GM19351 (cell line): ENCODE data around the gene DHX9.
"Not testable (repeated sequence)": the region's sequence is repeated elsewhere in the genome, so short reads cannot be mapped to it uniquely, and the experiment has no call there.

ENCODE experiments used
- ATAC-seq: cut with Tn5 transposase; IDR thresholded peaks from one replicate; pipeline ENCODE4 v1.9.1; 2021; ENCODE audit warnings: mild to moderate bottlenecking, moderate library complexity; ENCODE audit not compliant: unreplicated experiment

DHX9 gene

DNA sequence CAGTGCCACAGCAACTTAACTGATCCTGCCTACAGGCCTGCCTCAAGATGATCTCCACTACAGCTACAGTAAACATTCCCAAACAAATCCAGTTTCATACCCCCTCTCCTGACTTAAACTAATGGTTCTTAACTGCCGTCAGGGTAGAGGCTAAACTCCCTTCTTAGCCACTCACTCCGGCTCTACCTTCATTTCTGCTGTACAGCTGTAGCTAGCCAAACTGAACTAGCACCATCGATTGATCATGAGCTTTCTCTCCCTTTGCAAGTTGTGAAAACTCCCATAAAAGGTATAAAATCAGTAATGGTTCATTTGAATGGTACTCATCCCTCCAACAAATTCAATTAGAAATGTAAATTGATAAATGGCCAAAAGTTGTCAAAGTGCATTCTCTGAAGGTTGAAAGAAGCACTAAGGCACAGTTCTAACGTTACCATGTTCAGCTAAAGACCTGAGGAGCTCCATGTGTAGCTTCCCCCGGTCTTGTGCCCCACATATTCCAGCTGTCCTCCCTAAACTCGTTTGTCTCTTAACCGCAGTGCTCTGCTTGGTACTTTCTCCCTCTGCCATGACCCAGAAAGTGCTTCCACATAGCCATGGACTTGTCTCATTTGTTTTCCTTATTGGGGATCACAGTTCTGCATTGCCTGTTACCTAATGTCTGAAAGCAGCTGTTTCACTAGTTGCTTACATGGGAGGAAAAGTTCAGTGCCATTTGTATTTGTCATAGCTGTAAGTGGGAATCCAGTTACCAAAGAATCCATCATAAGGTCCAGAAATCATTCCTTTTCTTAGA lies 49.8 kb downstream of the DHX9 start:
- no peak for ATAC-seq

DNA sequence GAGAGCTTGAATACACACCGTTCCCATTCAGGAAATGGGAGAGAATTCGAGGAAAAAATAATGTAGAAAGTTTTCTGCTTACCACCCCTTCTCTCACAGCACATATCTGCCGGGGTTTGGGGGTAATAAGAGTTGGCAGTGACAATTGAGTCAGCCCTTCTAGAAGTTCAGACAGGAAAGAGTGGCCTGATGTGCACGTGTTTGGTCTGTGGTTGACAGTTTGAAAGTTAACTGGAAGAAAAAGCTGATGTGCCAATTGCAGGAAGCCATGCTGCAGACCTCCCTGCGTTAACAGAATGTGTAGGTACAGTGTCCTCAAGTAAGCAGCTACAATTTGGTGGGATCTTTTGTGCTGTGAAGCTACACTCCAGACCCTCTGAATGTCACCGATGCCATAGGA lies 50.9 kb downstream of the DHX9 start:
- ATAC-seq = no peak

DNA sequence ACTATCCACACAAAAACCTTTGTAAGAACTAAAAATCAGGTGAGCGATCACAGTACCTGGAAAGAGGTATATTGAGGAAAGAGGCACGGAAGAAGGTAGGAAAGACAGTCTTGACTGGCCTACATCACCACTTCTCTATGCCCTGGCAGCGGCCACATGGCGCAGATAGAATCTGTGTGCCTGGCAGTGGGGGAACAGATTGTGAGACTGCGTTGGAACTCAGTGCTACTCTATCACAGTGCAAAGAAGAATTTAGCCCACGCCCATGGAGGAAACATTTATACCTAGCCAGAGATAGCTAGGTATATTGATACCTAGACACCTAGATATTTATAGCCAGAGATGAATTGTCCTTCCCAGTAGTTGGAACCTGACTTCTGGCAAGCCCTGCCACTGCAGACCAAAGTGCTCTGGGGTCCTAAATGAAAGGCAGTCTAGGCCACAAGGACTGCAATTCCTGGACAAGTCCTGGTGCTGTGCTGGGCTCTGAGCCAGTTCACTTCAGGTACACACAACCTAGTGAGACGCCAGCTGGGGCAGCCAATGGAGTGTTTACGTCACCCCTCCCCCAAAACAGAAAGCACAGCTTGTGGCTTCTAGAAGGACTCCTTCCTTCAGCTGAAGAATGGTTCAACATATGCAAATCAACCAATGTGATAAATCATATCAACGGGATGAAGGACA lies 51.9 kb downstream of the DHX9 start:
- ATAC-seq = no peak

DNA sequence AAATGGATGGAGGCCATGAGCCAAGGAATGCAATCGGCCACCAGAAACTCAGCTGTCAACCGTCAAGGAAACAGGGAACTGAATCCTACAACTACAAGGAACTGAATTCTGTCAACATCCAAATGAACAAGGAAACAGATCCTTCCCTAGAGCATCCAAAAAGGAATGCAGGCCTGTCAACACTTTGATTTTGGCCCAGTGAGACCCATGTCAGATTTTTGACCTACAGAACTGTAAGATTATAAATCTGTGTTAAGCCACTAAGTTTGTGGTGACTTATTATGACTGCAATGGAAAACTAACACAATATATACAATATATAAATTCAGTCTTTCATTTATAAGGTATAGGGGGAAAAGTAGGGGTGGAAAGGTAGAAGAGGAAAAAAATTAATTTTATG lies 58.5 kb downstream of the DHX9 start:
- no peak for ATAC-seq

DNA sequence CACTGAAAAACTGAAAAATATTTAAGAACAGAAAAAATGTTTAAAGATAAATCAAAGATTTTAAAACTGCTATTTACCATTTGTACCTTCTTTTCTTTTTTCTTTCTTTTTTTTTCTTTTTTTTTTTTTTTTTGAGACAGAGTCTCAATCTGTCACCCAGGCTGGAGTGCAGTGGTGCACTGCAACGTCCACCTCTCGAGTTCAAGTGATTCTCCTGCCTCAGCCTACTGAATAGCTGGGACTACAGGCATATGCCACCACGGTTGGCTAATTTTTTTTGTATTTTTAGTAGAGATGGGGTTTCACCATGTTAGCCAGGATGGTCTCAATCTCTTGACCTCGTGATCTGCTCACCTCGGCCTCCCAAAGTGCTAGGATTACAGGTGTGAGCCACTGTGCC lies 62.8 kb downstream of the DHX9 start:
- ATAC-seq = not testable (repeated sequence)

DNA sequence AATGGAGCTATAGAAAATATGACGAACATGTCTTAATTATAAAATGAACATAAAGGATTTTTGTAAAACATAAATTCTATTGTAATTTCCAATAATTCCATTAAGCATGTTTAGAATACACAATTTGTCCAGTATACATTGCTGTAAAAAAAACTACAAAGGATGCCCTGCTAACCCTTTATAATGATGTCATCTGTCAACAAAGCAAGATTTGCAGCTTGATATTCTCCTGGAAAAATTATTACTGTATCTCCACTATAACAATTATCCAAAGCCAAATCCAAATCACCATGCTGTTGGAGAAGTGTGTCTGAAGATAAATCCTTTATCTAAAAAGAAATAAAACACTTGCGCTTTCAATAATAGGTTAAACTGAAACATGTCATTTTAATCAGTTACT lies 66.2 kb downstream of the DHX9 start:
- ATAC-seq = no peak

DNA sequence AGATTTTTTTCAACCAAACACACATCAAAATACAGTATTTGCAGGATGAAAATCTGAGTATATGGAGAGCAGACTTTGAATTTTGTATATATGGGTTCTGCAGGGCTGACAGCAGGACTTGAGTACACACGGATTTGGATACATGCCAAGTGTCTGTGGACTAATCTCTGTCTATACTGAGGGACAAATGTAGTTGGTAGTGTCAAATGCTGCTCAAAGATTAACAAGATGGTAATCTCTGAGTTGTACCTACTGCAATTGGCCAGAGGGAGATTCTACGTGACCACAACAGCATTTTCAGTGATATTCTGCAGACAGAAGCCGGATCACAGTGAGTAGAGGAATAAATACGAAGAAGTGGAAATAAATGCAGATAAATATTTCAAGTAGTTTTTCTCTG lies 70.4 kb downstream of the DHX9 start:
- ATAC-seq = no peak

DNA sequence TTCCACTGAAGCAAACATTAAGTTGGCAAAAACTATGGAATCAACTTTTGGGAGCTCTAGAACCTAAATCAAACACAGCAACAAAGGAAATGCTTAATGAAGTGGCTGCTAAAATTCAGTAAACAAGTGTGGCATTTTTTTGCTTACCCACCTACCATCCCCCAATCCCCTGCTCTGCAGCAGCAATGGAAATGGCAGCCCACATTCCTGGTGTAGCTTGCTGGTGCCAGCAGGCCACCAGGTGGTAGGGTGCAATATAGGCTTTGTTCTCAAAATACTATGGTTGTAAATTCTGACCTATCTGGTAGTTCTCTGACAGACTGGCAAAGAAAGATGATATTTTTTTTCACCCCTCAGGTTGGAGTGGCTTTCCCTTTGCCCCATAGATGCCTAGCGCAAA lies 71.0 kb downstream of the DHX9 start:
- no peak for ATAC-seq

DNA sequence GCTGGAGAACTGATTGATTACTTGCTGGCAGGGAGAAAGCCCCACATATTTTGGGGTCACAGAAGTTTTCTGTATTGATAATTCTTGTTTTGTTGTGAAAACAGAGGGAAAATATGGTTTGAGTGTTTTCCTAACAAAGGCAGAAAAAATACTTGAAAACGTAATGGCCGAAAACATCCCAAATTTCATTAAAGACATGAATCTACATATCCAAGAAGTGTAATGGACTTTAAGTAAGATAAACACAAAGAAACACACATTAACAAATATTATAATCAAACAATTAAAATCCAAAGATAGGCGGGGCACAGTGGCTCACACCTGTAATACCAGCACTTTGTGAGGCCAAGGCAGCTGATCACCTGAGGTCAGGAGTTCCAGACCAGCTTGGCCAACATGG lies 74.3 kb downstream of the DHX9 start:
- ATAC-seq = no peak

DNA sequence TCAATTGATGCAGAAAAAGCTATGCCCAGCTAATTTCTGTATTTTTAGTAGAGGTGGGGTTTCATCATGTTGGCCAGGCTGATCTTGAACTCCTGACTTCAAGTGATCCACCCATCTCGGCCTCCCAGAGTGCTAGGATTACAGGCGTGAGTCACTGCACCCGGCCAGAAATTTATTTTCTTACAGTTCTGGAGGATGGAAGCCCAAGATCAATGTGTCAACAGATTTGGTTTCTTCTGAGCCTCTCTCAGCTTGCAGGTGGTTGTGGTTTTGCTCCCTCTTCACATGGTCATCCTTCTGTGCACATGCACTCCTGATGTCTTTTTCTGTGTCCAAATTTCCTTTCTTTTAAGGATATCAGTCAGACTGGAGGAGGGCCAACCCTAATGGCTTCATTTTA lies 78.2 kb downstream of the DHX9 start:
- no peak for ATAC-seq

DNA sequence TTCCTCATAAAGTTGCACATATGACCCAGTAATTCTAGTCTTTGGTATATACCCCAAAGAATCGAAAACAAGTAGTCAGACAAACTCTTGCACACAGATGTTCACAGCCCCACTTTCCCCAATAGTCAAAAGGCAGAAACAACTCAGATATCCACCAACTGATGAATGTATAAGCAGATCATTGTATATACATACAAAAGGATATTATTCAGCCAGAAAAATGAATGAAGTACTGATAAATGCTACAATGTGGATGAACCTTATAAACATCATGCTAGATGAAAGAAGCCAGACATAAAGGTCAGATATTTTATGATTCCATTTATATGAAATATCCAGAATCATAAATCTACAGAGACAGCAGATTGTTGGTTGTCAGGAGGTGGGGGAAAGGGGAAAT lies 86.5 kb downstream of the DHX9 start:
- no peak for ATAC-seq

DNA sequence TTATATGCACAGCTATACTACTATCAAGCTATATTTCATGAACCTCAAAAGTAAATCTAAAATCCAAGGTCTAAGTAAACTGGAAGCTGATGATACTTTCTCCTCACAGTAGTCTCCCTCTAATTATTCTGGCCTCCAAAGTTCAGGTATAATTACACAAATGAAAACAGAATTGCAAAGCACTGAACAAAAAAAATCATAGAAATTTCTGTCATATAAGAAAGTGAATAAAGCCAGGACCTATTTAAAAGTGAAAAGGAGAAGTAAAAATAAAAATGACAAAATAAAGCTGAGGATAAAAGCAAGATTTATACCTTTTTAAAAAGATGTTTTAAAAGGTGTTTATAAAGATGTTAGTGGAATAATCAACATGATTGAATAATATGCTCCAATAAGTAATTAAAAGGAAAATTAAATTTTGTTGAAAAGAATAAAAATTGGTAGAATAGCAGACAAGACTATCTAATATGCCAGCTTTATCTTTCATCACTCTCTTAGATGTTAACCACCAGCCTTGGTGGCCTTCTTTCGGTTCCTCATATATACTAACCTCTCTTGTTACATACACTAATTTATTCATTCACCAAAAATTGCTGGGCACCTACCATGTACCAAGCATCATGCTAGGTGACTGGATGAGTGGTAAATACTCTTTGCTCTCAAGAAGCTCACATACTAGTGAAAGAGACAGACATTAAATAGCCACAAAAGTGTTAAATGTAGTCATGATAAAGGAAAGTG lies 88.7 kb downstream of the DHX9 start:
- peak; percentile 65 for ATAC-seq

DNA sequence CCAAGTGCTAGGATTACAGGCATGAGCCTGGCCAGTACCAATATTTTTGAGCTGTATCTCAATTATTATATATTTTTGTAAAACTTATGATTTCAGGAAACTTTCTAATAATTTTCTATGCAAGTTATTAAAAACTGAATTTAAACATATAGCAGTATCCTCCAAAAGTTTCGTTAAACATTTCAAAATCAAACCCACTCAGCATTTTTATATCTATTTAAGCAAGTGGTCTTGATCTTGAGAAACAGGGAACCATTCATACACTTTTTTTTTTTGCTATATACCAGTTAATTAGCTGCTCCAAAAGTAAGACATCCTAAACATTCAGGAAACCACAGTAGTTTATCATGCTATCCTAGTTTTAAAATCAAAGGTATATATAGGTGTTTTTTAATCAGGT lies 91.8 kb downstream of the DHX9 start:
- ATAC-seq = no peak

DNA sequence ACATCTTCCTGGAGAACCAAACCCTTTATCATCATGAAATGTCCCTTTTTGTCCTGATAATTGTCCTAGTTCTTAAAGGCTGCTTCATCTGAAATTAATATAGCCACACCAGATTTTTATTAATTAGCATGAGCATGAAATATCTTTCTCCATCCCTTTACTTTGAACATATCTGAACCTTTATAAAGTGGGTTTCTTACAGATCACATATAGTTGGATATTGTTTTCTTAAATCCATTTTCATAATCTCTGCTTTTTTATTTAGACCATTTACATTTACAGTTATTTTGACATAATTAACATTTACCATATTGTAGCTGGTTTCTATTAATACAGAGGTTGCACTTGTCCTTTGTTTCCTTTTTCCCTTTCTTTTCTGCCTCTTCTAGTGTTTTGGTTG lies 96.6 kb downstream of the DHX9 start:
- ATAC-seq = no peak
